HG02981 (cell line): ENCODE measurements around the gene RASL10A.

Source experiments
- ATAC-seq: cut with Tn5 transposase; IDR thresholded peaks from one replicate; pipeline ENCODE4 v1.9.1; 2021; ENCODE audit warnings: mild to moderate bottlenecking, moderate library complexity; ENCODE audit not compliant: unreplicated experiment

The RASL10A gene

DNA sequence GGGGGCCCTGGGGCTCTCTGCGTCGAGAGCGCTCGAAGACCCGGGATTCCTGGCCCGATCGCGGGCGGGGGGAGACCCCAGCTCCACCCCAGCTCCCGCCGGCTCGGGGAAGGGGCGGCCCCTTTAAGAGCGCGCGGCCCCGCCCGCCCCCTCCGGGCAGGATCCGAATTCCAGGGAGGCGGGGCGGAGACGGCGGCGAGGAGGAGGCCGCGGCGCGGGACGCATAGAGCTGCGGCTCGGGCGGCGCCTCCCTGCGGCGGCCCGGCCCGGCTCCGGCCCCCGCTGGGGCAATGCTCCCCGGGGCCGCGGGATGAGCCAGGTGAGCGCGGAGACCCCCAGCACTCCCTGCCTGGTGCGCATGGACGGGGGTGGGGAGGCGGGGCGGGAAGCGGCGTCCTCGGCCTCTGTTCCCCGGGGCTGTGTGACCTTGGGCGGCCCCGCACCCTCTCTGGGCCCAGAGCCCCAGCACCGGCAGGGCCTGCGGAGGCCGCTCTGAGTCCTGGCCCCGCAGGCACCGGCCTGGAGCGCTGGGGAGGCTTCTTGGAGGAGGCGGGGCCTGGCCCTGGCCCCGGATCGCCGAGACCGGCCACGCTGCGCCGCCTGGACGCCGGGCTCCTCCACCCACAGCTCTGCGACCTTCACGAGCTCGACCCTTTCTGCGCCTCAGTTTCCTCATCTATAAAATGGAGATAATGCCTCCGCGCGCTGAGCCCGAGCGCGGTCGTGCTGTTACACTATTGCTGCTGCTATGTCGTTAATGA is 8.5 kb downstream of the RASL10A start:
- ATAC-seq = no peak

DNA sequence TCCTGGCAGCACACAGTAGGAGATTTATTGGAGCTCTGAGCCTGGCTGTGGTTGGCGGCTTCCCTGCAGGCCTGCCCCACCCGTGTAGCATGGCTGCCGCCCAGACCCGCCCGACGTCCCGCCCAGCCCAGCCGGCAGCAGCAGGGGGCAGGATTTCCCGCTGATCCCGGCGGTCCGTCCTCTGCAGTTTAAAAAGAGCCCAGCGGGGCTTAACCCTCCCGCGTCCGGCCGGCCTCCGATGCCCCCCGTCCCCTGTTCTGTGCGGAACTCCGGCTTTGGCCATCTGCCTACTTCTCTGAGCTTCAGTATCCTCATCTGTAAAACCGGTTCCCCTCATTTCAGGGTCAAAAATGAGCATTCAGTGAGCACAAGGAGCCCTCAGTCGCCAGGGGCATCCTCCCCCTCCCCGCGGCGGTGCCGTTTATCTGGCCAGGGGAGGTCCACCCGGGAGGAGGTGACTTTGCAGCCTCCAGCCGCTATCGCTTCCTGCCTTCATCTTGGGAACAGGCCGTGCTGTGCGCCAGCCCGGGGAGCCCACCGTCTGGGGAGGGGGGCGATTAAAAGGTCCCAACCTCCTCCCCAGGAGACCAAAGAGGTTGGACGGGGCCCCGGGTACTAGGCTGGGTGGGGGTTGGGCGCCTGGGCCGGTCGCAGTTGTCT is 9.2 kb downstream of the RASL10A start, which contains the start of gene GAS2L1:
GAS2L1 (plus strand) TSS at position 476 of the 660 bp plus-strand sequence. CDS start 1,456 bp downstream, outside the sequence.
- no peak for ATAC-seq

- ATAC-seq = no peak
These were observed 9.7 kb downstream of the RASL10A start for GRCh38 chr22:29305836-29306174.

DNA sequence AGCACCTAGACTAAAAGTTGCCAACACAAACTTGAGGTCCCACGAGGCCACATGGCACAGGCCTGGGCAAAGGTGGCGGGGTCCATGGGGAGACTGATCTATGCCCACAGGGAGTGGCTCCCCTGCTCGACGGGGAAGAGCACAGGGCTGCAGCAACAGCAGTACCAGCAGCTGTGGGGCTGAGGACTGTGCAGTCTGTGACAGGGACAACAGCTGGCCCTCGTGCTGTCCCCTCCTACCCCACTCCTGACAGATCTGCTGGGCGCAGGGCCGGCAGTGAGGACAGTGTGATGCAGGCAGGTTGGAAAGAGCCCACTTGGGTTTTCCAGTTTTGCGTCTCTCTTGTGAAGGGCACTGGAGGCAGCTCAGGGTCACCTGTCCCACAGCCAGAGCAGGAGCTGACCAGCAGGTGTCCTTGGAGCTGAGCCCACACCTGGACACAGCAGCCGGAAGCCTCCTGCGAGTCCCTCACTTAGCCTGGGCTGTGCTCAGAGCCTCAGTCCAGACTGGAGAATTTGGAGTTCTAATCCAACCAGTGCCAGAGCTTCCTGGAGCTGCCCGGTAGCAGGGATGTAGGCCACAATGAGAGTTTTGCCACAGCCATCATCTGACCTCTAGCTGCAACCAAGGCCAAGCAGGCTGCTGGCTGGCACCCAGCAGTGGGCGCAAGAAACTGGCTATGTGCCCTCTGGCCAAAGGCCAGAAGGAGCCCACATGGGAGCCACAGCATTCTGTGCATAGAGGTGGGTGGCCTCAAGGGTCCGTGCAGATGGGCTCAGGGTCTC is 12.6 kb downstream of the RASL10A start:
- ATAC-seq = no peak

- no peak for ATAC-seq
These were observed 13.2 kb downstream of the RASL10A start for GRCh38 chr22:29302402-29302680.

DNA sequence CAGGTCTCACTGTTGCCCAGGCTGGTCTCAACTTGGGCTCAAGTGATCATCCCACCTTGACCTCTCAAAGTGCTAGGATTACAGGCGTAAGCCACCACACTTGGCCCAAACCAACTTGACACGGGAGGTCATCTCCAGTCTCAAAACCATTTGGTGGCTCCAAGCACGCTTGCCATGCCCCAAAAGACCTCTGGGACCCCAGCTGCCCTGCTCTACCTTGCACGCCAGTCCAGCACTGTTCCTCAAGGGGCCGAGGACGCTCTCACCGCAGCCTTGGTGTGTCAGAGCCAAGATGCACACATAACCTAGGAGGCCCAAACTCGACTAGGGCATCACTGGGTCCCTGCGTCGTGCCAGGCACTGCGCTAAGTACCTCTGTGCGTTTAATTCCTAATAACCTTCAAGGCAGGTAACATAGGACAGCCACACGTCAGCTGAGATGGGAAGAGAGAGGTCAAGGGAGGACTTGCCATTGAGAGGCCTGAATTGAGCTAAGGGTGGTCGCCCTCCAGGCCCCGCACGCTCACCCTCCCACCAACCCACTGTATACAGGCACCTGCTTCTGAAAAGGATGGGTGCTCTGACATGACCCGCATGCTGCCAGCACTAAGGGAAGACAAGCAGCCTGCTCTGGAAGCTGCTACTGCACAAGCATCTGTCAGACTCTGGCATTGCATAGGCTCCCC is 13.6 kb downstream of the RASL10A start:
- ATAC-seq = no peak

GRCh38 chr22:29300807-29301601 is 14.5 kb downstream of the RASL10A start:
- ATAC-seq = no peak

DNA sequence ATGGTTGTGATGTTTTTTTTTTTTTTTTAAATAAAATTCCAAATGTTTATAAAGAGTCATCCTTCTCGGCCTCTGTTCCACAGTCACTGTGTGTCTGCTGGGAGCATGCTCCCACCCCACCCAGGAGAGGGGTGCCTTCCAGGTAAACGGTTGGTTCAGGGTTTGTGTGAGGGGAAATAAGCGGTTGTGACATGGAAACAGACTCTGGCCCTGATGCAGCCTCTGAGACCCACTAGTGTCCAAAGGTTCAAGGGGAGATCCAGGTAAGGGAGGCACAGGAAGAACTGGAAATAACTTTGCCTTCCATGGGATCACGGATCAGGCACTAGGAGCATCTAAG is 15.1 kb downstream of the RASL10A start:
- no peak for ATAC-seq

GRCh38 chr22:29299136-29299900 is 16.2 kb downstream of the RASL10A start:
- no peak for ATAC-seq

DNA sequence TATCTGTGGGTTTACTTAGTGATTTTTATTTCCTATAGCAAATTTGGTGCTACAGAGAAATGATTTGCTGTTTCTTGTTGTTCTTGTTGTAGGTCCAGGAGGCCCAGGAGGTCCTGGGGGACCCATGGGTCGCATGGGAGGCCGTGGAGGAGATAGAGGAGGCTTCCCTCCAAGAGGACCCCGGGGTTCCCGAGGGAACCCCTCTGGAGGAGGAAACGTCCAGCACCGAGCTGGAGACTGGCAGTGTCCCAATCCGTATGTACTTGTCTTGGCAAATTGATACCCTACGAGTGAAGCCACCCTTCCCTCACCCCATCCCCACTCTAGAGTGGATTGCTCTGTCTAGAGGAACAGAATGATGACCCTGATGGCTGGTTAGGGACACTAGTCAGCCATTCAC is 16.9 kb downstream of the RASL10A start:
- no peak for ATAC-seq

DNA sequence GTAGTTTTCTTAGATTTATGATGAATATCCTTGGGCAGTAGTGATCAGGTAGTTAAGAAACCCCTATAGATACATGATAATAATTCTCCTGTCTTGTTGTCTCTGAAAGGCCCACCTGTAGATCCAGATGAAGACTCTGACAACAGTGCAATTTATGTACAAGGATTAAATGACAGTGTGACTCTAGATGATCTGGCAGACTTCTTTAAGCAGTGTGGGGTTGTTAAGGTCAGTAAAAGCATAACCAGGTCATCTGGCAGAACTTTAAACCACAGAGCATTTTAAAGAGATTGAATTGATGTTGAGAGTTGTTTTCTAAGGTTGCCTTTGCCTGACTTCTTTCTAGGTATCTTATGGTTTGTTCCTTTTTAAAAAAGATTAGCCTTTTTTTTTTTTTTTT is 23.1 kb downstream of the RASL10A start:
- ATAC-seq = no peak

DNA sequence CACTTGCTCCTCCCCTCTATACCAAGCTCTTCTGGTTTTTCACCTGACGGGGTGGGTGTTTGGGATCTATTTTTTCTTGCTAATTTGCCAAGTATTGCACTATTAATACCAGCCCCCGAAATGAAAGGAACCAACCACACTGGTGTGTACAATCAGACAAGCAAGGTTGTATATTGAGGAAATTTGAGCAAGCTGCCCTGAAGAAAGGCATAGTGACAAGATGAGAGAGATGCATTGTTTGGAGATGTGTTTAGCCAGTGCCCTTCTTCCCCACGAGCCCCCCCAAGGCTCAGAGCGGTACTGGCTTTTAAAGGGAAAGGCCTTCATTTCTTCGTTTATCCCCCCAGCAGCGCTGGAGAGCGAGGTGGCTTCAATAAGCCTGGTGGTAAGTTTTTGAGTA is 24.3 kb downstream of the RASL10A start:
- ATAC-seq = no peak

- ATAC-seq = no peak
These were observed 25.4 kb downstream of the RASL10A start for GRCh38 chr22:29290061-29290460.

DNA sequence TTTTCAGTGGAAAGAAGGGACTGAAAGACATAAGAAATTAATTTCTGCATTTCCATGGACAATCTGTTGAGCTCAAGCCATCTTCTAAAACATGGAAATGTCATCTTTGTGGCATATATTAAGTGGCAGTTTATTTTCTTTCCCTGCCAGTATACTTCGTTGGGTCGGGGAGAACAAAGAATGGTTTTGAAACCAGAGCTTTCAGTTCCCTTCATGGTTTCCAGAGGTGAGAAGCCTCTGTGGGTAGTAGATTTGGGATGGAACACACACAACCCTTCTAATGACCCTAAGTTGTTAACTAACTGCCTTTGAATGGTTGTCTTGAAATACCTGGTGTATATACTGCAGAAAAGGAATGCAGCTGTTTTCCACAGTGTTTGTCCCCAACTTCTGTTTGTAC is 26.7 kb downstream of the RASL10A start:
- ATAC-seq = no peak

DNA sequence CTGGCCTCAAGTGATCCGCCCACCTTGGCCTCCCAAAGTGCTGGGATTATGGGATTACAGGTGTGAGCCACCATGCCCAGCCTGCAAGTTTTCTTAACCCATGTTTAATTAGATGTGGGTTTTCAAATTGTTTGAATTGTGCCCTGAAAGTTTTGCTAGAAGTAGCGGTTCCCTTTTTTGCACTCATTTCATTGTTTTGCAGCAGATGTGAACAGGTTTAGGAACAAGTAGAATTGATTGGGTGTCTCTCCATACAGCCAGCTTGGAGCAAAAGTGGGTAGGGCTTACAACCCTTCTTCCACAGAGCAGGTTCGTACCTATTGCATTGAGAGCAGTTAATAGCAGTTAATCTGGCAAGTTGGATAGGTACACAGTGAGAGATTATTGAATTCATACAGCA is 31.3 kb downstream of the RASL10A start:
- ATAC-seq = no peak

DNA sequence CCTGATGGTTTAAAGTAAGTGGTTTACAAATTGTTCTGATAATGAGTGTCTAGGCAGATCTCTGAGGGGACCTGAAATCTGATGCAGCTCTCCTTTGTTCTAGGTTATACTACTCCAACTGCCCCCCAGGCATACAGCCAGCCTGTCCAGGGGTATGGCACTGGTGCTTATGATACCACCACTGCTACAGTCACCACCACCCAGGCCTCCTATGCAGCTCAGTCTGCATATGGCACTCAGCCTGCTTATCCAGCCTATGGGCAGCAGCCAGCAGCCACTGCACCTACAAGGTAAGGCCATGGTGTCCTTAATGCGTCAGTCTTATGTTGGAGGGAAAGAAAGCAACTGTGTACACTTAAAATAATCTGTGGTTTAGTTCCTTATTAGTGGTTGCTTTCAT is 37.6 kb downstream of the RASL10A start:
- ATAC-seq = no peak

DNA sequence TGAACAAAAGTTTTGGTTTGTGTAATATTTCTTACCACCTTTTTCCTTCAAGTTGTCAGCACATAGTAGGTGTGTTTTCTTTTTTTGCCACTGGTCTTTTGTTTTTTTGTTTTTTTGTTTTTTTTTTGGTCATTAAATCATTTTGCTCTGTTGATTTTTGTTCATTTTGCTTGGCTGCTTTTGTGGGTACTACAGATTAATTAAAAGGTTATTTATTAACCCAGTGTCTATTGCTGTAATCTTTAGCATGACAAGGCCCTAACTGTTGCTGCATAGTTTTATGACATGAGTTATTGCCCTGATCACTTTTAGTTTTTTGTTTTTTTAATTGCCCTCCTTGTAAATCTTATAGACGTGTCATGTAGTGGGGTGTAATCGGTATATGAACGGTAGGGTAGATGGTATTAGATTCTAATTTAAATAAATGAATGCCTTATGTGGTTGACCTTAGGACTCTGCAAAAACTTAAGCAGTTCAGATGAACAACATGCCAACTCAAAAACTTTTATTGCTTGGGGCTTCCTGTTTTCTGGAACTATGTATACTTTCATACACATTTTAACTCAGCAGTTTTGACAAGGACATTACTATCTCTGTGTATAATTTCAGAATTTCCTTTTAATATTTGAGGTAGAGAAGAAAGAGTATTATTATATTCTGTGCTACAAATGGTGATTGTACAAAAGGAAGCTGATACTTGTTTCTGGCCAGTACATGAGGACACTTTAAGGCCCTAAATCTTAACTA is 39.5 kb downstream of the RASL10A start:
- no peak for ATAC-seq

GRCh38 chr22:29275167-29275566 is 40.3 kb downstream of the RASL10A start:
- ATAC-seq = no peak

DNA sequence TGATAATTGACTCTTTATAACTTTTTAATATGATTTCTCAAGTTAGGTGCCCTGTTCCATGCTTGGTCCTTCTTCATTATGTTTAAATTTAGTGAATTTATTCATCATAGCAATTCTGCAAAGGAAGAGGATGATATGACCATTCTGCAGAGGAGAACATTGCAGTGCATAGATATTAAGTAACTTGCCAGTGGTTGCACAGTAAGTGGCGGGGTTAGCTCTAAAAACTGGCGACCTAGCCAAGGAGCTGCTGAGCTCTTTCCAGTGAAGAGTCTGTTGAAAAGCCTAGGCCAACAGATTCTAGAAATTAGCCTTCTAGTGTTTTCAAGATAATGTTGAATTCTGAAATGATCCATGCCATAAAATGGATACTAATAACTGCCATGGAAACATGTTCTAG is 42.9 kb downstream of the RASL10A start:
- ATAC-seq = no peak
